Fibroblast of lung (primary cell): ENCODE results near the gene SNRNP200. TPM values are rescaled to one million over a fixed set of nuclear protein-coding genes. Genes with fewer than 3 reads are reported as not detected.

Experiments used
- DNase-seq, 2 donors: peaks; one replicate each; pipeline versions ENCODE4 v3.0.0 to v3.0.0-alpha.2; 2010; ENCODE audit warnings: low read depth in 2 of 2
- H2AFZ ChIP-seq: 2 replicates; pipeline ENCODE4 v1.5.1; 2012; ENCODE audit warnings: low read length, control low read depth, inconsistent platforms
- H3K27ac ChIP-seq: 2 replicates; pipeline ENCODE4 v1.5.1; 2011; ENCODE audit warnings: low read length, control low read depth; ENCODE audit not compliant: insufficient read depth
- H3K27me3 ChIP-seq: 2 replicates; pipeline ENCODE4 v1.5.1; 2011; ENCODE audit warnings: mild to moderate bottlenecking, low read length; ENCODE audit not compliant: control insufficient read depth, insufficient read depth
- H3K36me3 ChIP-seq: 2 replicates; pipeline ENCODE4 v1.5.1; 2011; ENCODE audit warnings: low read length; ENCODE audit not compliant: control insufficient read depth, insufficient read depth
- H3K4me1 ChIP-seq: 2 replicates; pipeline ENCODE4 v1.5.1; 2011; ENCODE audit warnings: low read length; ENCODE audit not compliant: control insufficient read depth, insufficient read depth; ENCODE audit errors: extremely low read depth
- H3K4me2 ChIP-seq: 2 replicates; pipeline ENCODE4 v1.5.1; 2011; ENCODE audit warnings: low read length, control low read depth; ENCODE audit not compliant: insufficient read depth; ENCODE audit errors: extremely low read depth
- H3K4me3 ChIP-seq, 4 experiments: fragments of 200-600 bp in 1 of 4; sonication (generic) in 1 of 4; replicated peaks in 1 of 4; 2 replicates each; pipeline ENCODE4 v1.5.1; 2011 to 2016; ENCODE audit warnings: low read length in 4 of 4, low read depth in 3 of 4, mild to moderate bottlenecking in 3 of 4, control low read depth in 2 of 4, inconsistent platforms in 1 of 4, mixed read lengths in 1 of 4; ENCODE audit not compliant: insufficient read depth in 1 of 4; ENCODE audit errors: control extremely low read depth in 1 of 4
- H3K79me2 ChIP-seq: 2 replicates; pipeline ENCODE4 v1.5.1; 2012; ENCODE audit warnings: mild to moderate bottlenecking, low read length, inconsistent platforms; ENCODE audit not compliant: control insufficient read depth, insufficient read depth
- H3K9ac ChIP-seq: 2 replicates; pipeline ENCODE4 v1.5.1; 2011; ENCODE audit warnings: mild to moderate bottlenecking, low read length, control low read depth; ENCODE audit not compliant: insufficient read depth
- H3K9me3 ChIP-seq: 2 replicates; pipeline ENCODE4 v1.5.1; 2012; ENCODE audit warnings: low read depth, low read length; ENCODE audit not compliant: control insufficient read depth, insufficient read depth
- H4K20me1 ChIP-seq: 2 replicates; pipeline ENCODE4 v1.5.1; 2011; ENCODE audit warnings: low read length; ENCODE audit not compliant: control insufficient read depth, insufficient read depth; ENCODE audit errors: extremely low read depth
- EZH2 ChIP-seq: IDR thresholded peaks from 2 replicates; pipeline ENCODE4 v1.5.1; 2012; ENCODE audit warnings: low read length, control low read depth, mild to moderate bottlenecking; ENCODE audit errors: missing control alignments
- polyA plus RNA-seq, 2 donors: library from polyadenylated mRNA; depleted of rRNA in 1 of 2; stranded (reverse) in 1 of 2; unstranded in 1 of 2; fragments of >200 nt; gene quantifications; 2 replicates each; pipeline ENCODE4 v1.2.1, GENCODE V29; 2011 to 2012; ENCODE audit warnings: missing spikeins in 1 of 2
- total RNA-seq: library from RNA; depleted of rRNA; stranded (reverse); fragments of >200 nt; gene quantifications from 2 replicates; pipeline ENCODE4 v1.2.1, GENCODE V29; 2014
- TF ChIP-seq, protein P1 (sequence below), 2 donors: IDR thresholded peaks in 1 of 2; conservative IDR thresholded peaks in 1 of 2; 1 replicate in 1 of 2; 2 replicates in 1 of 2; pipeline ENCODE4 v1.5.1; 2011 to 2012; ENCODE audit warnings: low read length in 2 of 2, control low read depth in 1 of 2, inconsistent platforms in 1 of 2, low read depth in 1 of 2, mild to moderate bottlenecking in 1 of 2

Gene SNRNP200
- total and polyA plus RNA-seq, 2 donors (not counting 1 experiment from before 2014, with no cell fraction given), result 49.4 to 65.0 TPM

- peaks cover 18% of the 10 kb centered on the region for H3K4me1 ChIP-seq
- TF ChIP-seq, protein P1, sequence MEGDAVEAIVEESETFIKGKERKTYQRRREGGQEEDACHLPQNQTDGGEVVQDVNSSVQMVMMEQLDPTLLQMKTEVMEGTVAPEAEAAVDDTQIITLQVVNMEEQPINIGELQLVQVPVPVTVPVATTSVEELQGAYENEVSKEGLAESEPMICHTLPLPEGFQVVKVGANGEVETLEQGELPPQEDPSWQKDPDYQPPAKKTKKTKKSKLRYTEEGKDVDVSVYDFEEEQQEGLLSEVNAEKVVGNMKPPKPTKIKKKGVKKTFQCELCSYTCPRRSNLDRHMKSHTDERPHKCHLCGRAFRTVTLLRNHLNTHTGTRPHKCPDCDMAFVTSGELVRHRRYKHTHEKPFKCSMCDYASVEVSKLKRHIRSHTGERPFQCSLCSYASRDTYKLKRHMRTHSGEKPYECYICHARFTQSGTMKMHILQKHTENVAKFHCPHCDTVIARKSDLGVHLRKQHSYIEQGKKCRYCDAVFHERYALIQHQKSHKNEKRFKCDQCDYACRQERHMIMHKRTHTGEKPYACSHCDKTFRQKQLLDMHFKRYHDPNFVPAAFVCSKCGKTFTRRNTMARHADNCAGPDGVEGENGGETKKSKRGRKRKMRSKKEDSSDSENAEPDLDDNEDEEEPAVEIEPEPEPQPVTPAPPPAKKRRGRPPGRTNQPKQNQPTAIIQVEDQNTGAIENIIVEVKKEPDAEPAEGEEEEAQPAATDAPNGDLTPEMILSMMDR (conservative IDR thresholded peaks at IDR 0.05 in 1 of 2, IDR thresholded peaks at IDR 0.05 in 1 of 2; ENCODE audit: low read depth in 1 of 2, low read length in 2 of 2), result no peak
- no peak for TF ChIP-seq EZH2
- H3K36me3 ChIP-seq, result peaks cover 11% of the 10 kb centered on the region
- H2AFZ ChIP-seq, result no peak overlapping the region
- H3K4me2 ChIP-seq, result no peak overlapping the region
- no peaks in the 10 kb centered on the region for H4K20me1 ChIP-seq
- DNase-seq, result peak; percentile 23 to 34
- no peak overlapping the region for H3K9ac ChIP-seq
- peak overlapping the region; percentile 19 for H3K27ac ChIP-seq
- H3K27me3 ChIP-seq, result no peaks in the 10 kb centered on the region
- H3K9me3 ChIP-seq, result no peaks in the 10 kb centered on the region
- H3K4me3 ChIP-seq, result no peak overlapping the region
- H3K79me2 ChIP-seq, result no peaks in the 10 kb centered on the region
These were observed 55.7 kb downstream of the SNRNP200 start for GRCh38 chr2:96249654-96250053.

DNA sequence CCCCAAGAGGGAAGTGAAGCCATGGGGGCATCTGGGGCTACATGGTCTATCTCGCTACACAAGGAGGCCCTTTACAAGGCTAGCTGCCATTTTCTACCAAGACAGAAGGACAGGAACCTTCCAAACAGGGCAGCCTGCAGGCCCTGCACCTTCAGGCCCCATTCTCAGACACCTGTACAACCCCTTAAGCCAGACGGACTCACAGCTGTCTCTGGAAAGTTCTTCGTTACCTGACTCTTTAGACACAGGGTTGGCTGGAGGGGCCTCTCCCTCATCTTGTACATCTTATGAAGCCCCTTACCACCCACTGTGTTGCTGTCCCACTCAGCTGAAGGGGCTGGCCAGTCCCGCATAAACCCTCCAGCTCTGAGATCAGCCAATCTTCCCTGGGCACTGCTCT is 56.7 kb downstream of the SNRNP200 start:
- no peak overlapping the region for H3K4me3 ChIP-seq
- TF ChIP-seq, protein P1 (conservative IDR thresholded peaks at IDR 0.05 in 1 of 2, IDR thresholded peaks at IDR 0.05 in 1 of 2; ENCODE audit: low read depth in 1 of 2, low read length in 2 of 2), result no peak
- no peak for TF ChIP-seq EZH2
- H3K9ac ChIP-seq, result no peak overlapping the region
- no peaks in the 10 kb centered on the region for H3K9me3 ChIP-seq
- H3K27ac ChIP-seq, result no peak overlapping the region
- H2AFZ ChIP-seq, result no peak overlapping the region
- H3K27me3 ChIP-seq, result no peaks in the 10 kb centered on the region
- no peaks in the 10 kb centered on the region for H3K79me2 ChIP-seq
- no peak overlapping the region for H3K4me2 ChIP-seq
- peaks cover 6% of the 10 kb centered on the region for H3K36me3 ChIP-seq
- no peaks in the 10 kb centered on the region for H4K20me1 ChIP-seq
- peaks cover 18% of the 10 kb centered on the region for H3K4me1 ChIP-seq
- DNase-seq, result no peak

- Histone ChIP-seq H3K9ac (no peak overlapping the region), H3K27me3 (no peaks in the 10 kb centered on the region), H3K79me2 (no peaks in the 10 kb centered on the region), H3K4me2 (no peak overlapping the region), H4K20me1 (no peaks in the 10 kb centered on the region), H3K4me3 (no peak overlapping the region), H3K4me1 (peaks cover 18% of the 10 kb centered on the region), H3K9me3 (no peaks in the 10 kb centered on the region), H2AFZ (no peak overlapping the region), H3K36me3 (peaks cover 2% of the 10 kb centered on the region), H3K27ac (no peak overlapping the region)
- DNase-seq, result no peak
- TF ChIP-seq, protein P1 (conservative IDR thresholded peaks at IDR 0.05 in 1 of 2, IDR thresholded peaks at IDR 0.05 in 1 of 2; ENCODE audit: low read depth in 1 of 2, low read length in 2 of 2), result no peak
- TF ChIP-seq EZH2, result no peak
These were observed 57.5 kb downstream of the SNRNP200 start for GRCh38 chr2:96247896-96248295.
